HFFc6 (cell line): ENCODE data around the gene POLR2E. TPM values are rescaled to one million over a fixed set of nuclear protein-coding genes. Genes with fewer than 3 reads are reported as not detected.

ENCODE experiments used
- DNase-seq: peaks from one replicate; pipeline ENCODE4 v3.0.0-alpha.2; 2018
- H3K27ac Mint-ChIP-seq: 2 replicates; pipeline ENCODE4 v1.8.0; 2020; ENCODE audit warnings: mild to moderate bottlenecking, mixed read lengths
- H3K27me3 Mint-ChIP-seq: 2 replicates; pipeline ENCODE4 v1.8.0; 2021; ENCODE audit warnings: mild to moderate bottlenecking, moderate library complexity, mixed read lengths; ENCODE audit not compliant: insufficient read depth
- H3K36me3 Mint-ChIP-seq: 2 replicates; pipeline ENCODE4 v1.8.0; 2021; ENCODE audit warnings: low read depth, mixed read lengths
- H3K4me1 Mint-ChIP-seq: 2 replicates; pipeline ENCODE4 v1.8.0; 2020; ENCODE audit warnings: low read depth, mixed read lengths
- H3K4me3 Mint-ChIP-seq: 2 replicates; pipeline ENCODE4 v1.8.0; 2020; ENCODE audit warnings: mild to moderate bottlenecking, moderate library complexity, mixed read lengths
- H3K9me3 Mint-ChIP-seq: 2 replicates; pipeline ENCODE4 v1.8.0; 2020; ENCODE audit warnings: mild to moderate bottlenecking, mixed read lengths
- CTCF ChIP-seq: fragments of 200-600 bp; sonication (generic); IDR thresholded peaks from 2 replicates; pipeline ENCODE4 v1.5.0; 2021; ENCODE audit warnings: antibody characterized with exemption, mild to moderate bottlenecking
- total RNA-seq, 6 experiments: library from RNA; stranded (reverse); fragmentation: NEBNext Ultra II Directional; extraction: Animal tissue kit (Norgen Biotek cat#: 25700); gene quantifications; 2 replicates in 1 of 6; 3 replicates in 5 of 6; pipeline ENCODE4 v1.2.3, GENCODE V29; 2021

The POLR2E gene
- total RNA-seq, 6 experiments from 2014 or later, result 224 to 289 (median 250) TPM

- TF ChIP-seq CTCF, result no peak
- Mint-ChIP-seq H3K9me3 (no peaks in the 10 kb centered on the region), H3K27me3 (no peaks in the 10 kb centered on the region; the same call in 1 of the 2 replicates), H3K4me1 (no peaks in the 10 kb centered on the region), H3K4me3 (no peak overlapping the region), H3K27ac (no peak overlapping the region), H3K36me3 (no peaks in the 10 kb centered on the region)
- DNase-seq, result no peak
Observed at GRCh38 chr19:1084024-1084868, 10.9 kb downstream of the POLR2E start.

DNA sequence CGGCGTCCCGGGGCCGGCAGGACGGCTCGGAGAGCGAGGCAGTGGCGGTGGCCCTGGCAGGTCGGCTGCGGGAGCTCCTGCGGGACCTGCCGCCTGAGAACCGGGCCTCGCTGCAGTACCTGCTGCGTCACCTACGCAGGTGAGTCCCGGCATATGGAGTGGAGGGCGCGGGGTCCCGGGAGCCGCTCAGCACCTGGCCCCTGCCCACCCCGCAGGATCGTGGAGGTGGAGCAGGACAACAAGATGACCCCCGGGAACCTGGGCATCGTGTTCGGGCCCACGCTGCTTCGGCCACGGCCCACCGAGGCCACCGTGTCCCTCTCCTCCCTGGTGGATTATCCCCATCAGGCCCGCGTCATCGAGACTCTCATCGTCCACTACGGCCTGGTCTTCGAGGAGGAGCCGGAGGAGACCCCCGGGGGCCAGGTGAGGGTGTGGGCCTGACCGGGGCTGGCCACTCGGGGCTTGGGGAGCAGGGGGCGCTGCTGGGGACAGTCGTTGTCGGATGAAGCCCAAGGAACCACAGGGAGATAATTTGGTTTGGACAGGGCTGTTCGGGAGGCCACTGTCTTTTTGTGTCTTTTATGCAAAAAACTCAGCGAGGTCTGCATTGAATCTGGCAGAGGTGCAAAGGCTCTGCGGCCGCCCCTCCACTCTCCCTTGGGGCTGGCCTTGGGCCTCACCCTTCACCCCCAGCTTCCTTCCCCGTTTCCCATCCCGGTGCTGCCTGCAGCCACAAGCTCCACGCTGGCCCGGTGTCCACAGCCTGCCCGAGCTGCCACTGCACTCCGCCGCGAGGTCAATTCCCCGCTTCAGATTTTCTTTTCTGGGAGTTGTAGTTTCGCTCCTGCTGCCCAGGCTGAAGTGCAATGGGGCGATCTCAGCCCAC is 12.0 kb downstream of the POLR2E start:
- no peak for TF ChIP-seq CTCF
- H3K27ac Mint-ChIP-seq, result no peak overlapping the region

DNA sequence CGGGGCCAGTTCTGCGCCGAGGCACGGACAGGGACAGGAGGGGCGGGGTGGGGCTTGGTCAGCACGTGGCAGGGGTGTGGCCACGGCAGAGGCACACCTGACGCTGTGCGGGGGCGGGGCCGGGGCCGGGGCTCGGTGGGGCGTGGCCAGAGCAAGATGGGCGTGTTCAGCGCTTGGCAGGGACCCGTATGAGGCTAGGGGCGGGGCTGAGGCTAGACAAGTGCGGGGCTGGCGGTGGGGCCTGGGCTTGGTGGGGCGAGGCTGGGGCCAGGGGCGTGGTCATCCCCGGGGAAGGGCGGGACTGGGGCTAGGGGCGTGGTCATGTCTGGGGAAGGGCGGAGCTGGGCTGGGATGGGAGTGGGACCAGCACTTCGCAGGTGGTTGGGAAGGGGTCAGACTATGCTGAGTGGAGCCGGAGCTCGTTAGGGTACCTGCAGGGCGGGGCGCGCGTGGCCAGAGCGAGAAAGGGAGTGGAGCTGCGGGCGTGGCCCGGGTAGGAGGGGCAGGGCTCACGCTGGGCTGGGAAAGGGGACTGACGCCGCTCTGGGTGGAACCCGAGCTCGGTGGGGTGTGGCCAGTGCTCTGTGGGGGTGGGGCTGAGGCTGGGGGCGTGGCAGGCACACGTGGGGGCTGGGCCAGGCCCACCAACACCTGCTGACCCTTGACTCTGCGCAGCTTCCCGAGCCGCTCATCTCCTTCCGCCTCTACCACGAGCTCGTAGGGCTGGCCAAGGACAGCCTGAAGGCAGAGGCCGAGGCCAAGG is 12.8 kb downstream of the POLR2E start:
- no peak for DNase-seq
- Mint-ChIP-seq H3K36me3 (no peaks in the 10 kb centered on the region), H3K27ac (no peak overlapping the region), H3K4me3 (no peak overlapping the region), H3K4me1 (no peaks in the 10 kb centered on the region), H3K27me3 (no peaks in the 10 kb centered on the region), H3K9me3 (no peaks in the 10 kb centered on the region)
- no peak for TF ChIP-seq CTCF

More for the DNA sequence above, 12.0 kb downstream of the POLR2E start:
- Mint-ChIP-seq H3K27me3 (no peaks in the 10 kb centered on the region; the same call in 1 of the 2 replicates), H3K4me3 (no peak overlapping the region), H3K9me3 (no peaks in the 10 kb centered on the region), H3K36me3 (no peaks in the 10 kb centered on the region), H3K4me1 (no peaks in the 10 kb centered on the region)
- DNase-seq, result no peak

GRCh38 chr19:1081301-1082164 is 13.6 kb downstream of the POLR2E start:
- no peak overlapping the region for H3K27ac Mint-ChIP-seq
- no peaks in the 10 kb centered on the region for H3K4me1 Mint-ChIP-seq
- DNase-seq, result no peak
- H3K9me3 Mint-ChIP-seq, result no peaks in the 10 kb centered on the region
- no peak overlapping the region for H3K4me3 Mint-ChIP-seq
- no peaks in the 10 kb centered on the region for H3K36me3 Mint-ChIP-seq
- H3K27me3 Mint-ChIP-seq, result no peaks in the 10 kb centered on the region
- TF ChIP-seq CTCF, result no peak
